ENCODE results near the gene HIVEP3.

The HIVEP3 gene

GRCh38 chr1:41809692-41810091, 109.0 kb downstream of the HIVEP3 start:
- DNase-seq, result no peak

- no peak for DNase-seq
These were observed 111.3 kb downstream of the HIVEP3 start for GRCh38 chr1:41807390-41807789.

- no peak for DNase-seq
These were observed 112.1 kb downstream of the HIVEP3 start for GRCh38 chr1:41806472-41807155.

- no peak for DNase-seq
These were observed 112.8 kb downstream of the HIVEP3 start for GRCh38 chr1:41805771-41806471.

GRCh38 chr1:41804176-41804575, 114.5 kb downstream of the HIVEP3 start:
- DNase-seq, result no peak

- DNase-seq, result no peak
These were observed 115.1 kb downstream of the HIVEP3 start for GRCh38 chr1:41803656-41804055.

GRCh38 chr1:41802532-41803501, 115.9 kb downstream of the HIVEP3 start:
- DNase-seq, result peak; percentile 81

- no peak for DNase-seq
These were observed 118.4 kb downstream of the HIVEP3 start for GRCh38 chr1:41800311-41800829.

- no peak for DNase-seq
These were observed 119.0 kb downstream of the HIVEP3 start for GRCh38 chr1:41799723-41800122.

- DNase-seq, result no peak
These were observed 119.5 kb downstream of the HIVEP3 start for GRCh38 chr1:41799205-41799604.

- no peak for DNase-seq
These were observed 123.4 kb downstream of the HIVEP3 start for GRCh38 chr1:41795205-41795762.

GRCh38 chr1:41794031-41794430, 124.7 kb downstream of the HIVEP3 start:
- DNase-seq, result no peak

- DNase-seq, result no peak
These were observed 126.3 kb downstream of the HIVEP3 start for GRCh38 chr1:41792485-41792770.

GRCh38 chr1:41791667-41792484, 126.8 kb downstream of the HIVEP3 start:
- DNase-seq, result no peak

- no peak for DNase-seq
These were observed 128.4 kb downstream of the HIVEP3 start for GRCh38 chr1:41790351-41790750.

- DNase-seq, result no peak
These were observed 128.9 kb downstream of the HIVEP3 start for GRCh38 chr1:41789661-41790330.

GRCh38 chr1:41788427-41788826, 130.3 kb downstream of the HIVEP3 start:
- DNase-seq, result no peak

GRCh38 chr1:41784531-41785274, 134.0 kb downstream of the HIVEP3 start:
- DNase-seq, result no peak

GRCh38 chr1:41783189-41783639, 135.5 kb downstream of the HIVEP3 start:
- DNase-seq, result no peak

GRCh38 chr1:41780916-41781315, 137.8 kb downstream of the HIVEP3 start:
- no peak for DNase-seq

GRCh38 chr1:41780322-41780721, 138.4 kb downstream of the HIVEP3 start:
- no peak for DNase-seq
